Activated CD4-positive, alpha-beta T cell treated with anti-CD3 and anti-CD28 coated beads, Interleukin-2, Interleukin-6, amounts not matched to agents 100 ng/mL and 50 ng/mL, durations not matched to agents 16 hours and 8 hours (primary cell): ENCODE data around the gene KRT33A.

Experiments
- DNase-seq: peaks from one replicate; pipeline ENCODE4 v3.0.0-alpha.2; 2020

KRT33A gene

DNA sequence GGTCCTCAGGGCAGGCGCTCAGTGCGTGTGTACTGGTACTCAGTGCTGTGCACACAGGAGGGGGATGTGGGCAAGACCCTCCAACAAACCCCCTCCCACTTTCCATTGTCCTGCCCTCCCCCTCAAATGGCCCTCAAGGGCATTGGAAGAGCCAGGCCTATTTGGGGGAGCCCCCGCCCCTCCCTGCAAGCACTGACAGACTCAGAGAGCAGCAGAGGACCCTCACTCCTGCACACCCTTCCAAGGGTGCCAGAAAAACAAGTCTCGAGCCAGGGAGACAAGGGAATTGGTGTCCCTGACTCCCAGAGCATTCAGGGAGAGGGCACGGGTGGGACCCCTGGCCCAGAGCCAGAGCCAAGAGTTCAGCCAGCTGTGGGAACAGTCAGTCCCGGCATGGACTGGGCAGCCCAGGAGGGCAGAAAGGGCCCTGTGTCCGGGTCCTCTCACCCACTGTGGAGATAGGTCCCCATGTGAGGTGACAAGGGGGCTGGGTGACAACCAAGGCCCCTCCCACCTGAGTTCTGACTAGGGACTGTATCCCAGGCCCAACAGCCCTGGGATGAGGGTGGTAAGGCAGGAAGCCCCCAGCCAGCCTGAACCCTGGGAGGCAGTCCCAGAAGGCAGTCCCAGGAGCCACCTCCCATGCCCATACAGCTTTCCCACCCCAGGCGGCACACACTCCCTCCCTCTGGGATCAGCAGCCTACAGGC lies 23.1 kb downstream of the KRT33A start:
- DNase-seq, result no peak

- DNase-seq, result no peak
Measured at GRCh38 chr17:41326173-41327145, 24.2 kb downstream of the KRT33A start.

GRCh38 chr17:41325611-41326010 lies 25.0 kb downstream of the KRT33A start:
- no peak for DNase-seq

DNA sequence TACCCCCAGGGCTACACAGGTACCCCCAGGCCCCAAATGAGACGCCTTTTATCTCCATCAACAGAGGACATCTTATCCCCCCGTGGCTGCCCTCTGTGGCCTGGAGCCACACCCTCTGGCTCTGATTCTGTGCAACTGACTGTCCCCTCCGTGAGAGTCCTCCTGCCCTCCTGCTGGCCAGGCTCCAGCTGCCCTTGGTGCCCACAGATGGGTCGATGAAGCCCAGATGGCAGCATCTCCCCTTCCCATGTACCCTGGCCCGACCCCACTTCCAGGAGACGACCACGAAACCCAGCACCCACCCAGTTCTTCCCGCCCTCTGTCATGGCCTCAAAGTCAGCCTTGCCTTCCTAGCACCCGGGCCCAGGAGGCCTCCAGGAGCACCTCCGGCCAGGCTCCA lies 25.5 kb downstream of the KRT33A start:
- DNase-seq, result no peak

DNA sequence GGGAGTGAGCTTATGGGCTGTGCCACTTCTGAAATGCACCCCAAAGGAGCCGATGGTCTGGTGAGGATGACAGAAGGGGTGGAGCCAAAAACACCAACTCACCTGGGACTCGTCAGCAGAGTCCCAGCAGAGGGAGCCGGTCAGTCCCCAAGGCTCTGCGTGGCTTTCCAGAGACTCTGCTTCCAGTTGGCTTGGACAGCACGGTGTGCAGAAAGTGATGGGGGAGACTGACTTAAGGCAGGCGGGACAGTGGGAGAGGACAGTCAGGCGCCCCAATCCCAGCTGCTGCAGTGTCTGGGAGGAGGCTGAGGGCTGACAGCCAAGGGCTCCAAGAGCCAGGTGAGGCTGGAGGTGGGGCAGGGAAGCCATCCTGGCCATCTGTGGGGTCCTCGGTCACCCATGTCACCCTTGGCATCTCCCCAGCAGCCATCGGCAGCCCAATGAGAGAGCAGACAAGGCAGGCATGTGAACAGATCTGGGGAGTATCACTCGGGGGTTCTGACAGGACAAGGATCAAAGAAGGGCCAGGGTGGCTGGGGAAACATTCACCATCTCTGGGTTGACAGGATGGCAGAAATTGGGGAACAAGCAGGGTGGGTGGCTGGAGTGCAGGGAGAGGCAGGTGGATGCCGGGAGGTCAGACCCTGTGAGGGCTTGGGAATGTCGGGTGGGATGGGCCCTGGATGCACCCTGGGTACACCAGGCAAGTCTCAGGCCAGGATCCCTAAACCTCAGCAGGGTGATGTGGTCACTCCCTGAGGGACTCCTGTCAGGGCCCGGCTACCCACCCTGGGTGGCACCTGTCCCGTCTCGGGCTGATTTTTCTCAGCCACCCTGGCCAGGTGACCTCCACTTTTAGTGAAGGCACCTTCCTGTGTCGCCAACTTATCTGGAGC lies 26.2 kb downstream of the KRT33A start:
- no peak for DNase-seq

- no peak for DNase-seq
Measured at GRCh38 chr17:41322903-41323895, 27.4 kb downstream of the KRT33A start.

DNA sequence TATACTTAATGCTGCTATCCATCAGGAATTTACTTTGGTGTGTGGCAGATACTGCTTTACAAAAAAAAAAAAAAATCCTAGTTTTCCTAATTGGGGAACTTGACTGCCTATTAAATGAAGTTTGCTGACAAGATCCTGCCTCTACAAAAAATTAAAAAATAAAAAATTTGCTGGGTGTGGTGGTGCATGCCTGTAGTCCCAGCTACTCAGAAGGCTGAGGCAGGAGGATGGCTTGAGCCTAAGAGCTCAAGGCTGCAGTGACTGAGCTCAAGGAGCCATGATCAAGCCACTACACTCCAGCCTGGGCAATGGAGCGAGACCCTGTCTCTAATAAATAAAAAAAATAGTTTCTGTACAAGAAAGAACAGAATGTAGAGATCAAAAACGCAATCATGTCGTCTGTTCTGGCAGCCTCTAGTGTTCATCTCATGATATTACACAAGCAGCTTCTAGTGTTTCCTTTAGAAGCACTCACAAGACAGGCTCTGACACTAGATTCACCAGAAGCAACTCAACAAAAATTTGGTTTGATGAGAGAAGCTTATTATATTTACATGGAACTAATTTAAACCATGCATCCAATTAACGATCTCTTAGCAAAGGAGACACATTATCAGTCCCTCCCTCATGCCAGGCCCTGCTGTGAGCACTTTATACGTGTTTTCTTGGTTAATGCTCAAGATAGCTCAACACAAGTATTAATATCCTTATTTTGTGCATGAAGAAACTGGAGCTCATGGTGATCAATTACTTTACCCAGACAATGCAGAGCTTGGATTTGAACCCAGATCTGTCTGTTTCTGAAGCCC lies 28.3 kb downstream of the KRT33A start:
- peak; percentile 30 for DNase-seq

GRCh38 chr17:41318231-41318630 lies 32.4 kb downstream of the KRT33A start:
- DNase-seq, result no peak

DNA sequence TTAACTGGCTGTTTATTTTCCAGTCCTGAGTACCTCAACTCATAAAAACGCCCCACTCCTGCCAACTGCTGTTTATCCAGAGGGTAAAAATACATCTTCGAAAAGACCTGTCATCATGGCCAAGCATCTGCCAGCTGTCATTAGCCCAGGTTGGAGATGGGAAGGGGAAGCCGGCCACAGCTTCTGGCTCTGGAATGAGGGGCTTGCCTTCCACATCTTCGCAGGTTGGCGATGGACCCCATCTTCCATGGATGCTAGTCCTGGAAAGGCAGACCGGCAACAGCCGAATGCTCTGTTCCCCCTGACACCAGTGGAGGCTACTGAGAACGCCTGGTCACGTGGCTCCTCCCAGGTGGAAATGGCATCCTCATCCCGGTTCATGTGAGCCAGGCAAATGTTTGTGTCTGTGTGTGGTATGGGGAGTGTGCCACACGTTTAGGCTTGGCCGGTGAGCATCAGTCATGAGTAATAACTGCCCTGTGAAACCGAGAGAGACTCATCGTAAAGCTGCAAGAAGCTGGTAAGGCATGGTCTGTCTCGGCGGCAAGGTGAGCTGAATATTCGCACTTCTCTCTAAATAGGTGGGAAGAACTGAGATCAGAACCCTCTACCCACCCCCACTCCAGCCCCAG lies 34.7 kb downstream of the KRT33A start:
- DNase-seq, result no peak

DNA sequence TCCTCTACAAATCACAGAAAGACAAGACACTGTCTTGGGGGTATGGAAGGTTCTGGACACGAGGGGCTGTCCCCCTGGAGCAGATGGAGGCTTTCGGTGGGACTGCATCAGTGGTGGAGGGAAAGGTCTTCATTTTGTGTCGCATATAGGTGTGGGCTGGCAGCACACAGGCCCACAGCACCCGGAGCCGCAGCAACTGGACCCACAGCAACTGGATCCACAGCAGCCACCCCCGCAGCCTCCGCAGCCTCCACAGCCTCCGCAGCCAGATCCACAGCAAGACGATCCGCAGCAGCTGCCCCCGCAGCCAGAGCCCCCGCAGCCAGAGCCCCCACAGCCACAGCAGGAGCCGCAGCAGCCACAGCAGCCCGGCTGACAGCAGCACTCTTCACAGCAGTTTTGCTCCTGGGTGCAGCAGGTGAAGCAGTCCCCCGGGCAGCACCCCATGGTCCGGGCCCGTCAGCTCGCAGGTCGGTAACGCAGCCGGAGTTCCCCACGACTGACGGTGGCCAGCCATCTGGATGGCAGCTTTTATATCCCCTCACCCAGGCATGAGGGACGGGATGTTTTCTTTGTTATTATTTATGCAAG lies 35.3 kb downstream of the KRT33A start, which contains the start of gene KRTAP17-1:
TSS of gene KRTAP17-1 (minus strand) at position 507 of the 591 bp plus-strand sequence. CDS start at position 447, 60 bp downstream.
- DNase-seq, result no peak

DNA sequence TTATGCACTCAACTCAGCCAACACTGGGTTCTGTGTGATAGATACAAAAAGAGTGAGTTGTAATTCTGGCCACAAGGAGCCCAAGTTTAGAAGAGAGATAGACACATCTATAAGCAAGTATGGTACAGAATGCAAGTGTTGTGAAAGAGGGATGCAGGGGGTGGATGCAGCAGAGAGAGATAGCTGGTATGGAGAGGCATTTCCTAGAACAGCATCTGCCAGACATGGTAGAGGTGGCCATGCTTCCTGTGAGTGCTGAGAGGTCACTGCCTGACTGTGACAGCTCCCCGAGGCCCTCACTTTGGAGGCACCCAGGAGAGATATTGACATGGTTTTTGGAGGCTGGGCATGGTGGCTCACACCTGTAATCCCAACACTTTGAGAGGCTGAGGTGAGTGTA lies 39.5 kb downstream of the KRT33A start:
- no peak for DNase-seq

GRCh38 chr17:41308918-41309359 lies 41.7 kb downstream of the KRT33A start, which contains the start of gene KRTAP16-1:
Gene KRTAP16-1 (minus strand): TSS chr17:41309309. CDS start chr17:41309253, 56 bp downstream.
- peak; percentile 53 for DNase-seq

GRCh38 chr17:41308251-41308917 lies 42.2 kb downstream of the KRT33A start:
- peak; percentile 85 for DNase-seq

DNA sequence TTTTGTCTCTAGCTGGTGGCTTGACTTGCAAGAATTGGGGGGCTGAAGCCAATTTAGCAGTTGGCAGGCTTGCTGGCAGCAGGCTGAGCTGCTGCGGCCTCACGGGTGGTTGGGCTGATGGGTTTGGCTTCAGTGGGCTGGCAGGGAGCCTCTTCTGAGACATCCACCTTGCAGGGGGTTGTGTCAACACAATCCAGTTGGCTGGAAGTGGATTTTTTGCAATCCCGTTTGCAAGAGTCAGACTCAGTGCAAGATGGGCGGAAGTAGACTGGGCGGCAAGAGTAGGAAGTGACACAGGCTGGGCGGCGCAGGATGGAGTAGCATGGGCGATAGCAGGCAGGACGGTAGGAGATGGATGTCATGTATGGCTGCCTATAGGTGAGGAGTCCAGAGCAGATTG lies 43.0 kb downstream of the KRT33A start:
- no peak for DNase-seq

GRCh38 chr17:41304091-41304490 lies 46.5 kb downstream of the KRT33A start:
- DNase-seq, result no peak

DNA sequence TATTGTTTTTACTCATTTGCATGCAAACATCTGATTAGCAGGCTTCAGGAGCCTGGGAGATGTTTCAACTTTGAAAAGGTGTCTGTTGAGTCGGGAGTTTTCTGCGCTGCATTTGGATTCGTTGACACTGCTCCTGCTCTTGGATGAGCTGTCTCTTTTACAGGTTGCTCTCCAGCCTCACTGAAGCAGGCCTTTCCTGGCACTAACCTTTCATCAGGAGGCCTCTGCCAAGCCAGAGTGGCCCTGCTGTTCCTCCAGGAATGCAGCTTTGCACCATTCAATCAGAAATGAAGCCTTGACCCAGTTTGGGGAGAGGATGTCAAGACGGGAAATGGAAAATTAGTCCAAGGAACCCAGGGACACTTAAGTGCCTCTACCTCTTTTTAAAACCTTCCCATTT lies 47.6 kb downstream of the KRT33A start:
- no peak for DNase-seq

- no peak for DNase-seq
Measured at GRCh38 chr17:41301916-41302901, 48.4 kb downstream of the KRT33A start, which contains the start of gene KRTAP29-1. Gene KRTAP29-1 (minus strand): TSS chr17:41302851. CDS start chr17:41302851, 0 bp downstream.
